Aorta (tissue), 5 donors: Measurements from ENCODE around the gene GSTM2. TPM values are rescaled to one million over a fixed set of nuclear protein-coding genes. Genes with fewer than 3 reads are reported as not detected.

Experiments used
- ATAC-seq: fragments of 200-7000 bp; cut with Tn5 transposase; one replicate; pipeline ENCODE4 v1.9.1; 2022; ENCODE audit warnings: moderate library complexity; ENCODE audit not compliant: low FRiP score
- DNase-seq, 2 donors: peaks; one replicate each; pipeline ENCODE4 v3.0.0-alpha.2; 2020
- H3K27ac ChIP-seq, 2 donors: one replicate each; pipeline ENCODE4 v1.5.1; 2013; ENCODE audit warnings: low read length in 2 of 2, mild to moderate bottlenecking in 2 of 2, moderate library complexity in 2 of 2, control low read depth in 1 of 2, inconsistent platforms in 1 of 2, low read depth in 1 of 2
- H3K27me3 ChIP-seq, 2 donors: one replicate each; pipeline ENCODE4 v1.6.1; 2013; ENCODE audit warnings: control low read depth in 1 of 2, low read length in 1 of 2, mild to moderate bottlenecking in 1 of 2, moderate library complexity in 1 of 2; ENCODE audit not compliant: insufficient read depth in 2 of 2, control insufficient read depth in 1 of 2
- H3K36me3 ChIP-seq, 2 donors: one replicate each; pipeline ENCODE4 v1.6.1; 2013; ENCODE audit warnings: control low read depth in 1 of 2, low read length in 1 of 2, mild to moderate bottlenecking in 1 of 2; ENCODE audit not compliant: insufficient read depth in 2 of 2, control insufficient read depth in 1 of 2
- H3K4me1 ChIP-seq, 2 donors: one replicate each; pipeline ENCODE4 v1.6.1; 2013; ENCODE audit warnings: low read length in 2 of 2, control low read depth in 1 of 2, mild to moderate bottlenecking in 1 of 2, moderate library complexity in 1 of 2; ENCODE audit not compliant: insufficient read depth in 2 of 2, control insufficient read depth in 1 of 2
- H3K4me3 ChIP-seq, 2 donors: one replicate each; pipeline ENCODE4 v1.5.1; 2013; ENCODE audit warnings: low read length in 2 of 2, control low read depth in 1 of 2, mild to moderate bottlenecking in 1 of 2
- H3K9me3 ChIP-seq: one replicate; pipeline ENCODE4 v1.6.1; 2013; ENCODE audit warnings: mild to moderate bottlenecking, low read length; ENCODE audit not compliant: control insufficient read depth
- WGBS, 2 donors: extraction: QIAGEN DNeasy Blood & Tissue Kit; methylation state at CpG; one replicate each; pipeline ENCODE4 v1.1.7; 2013; 5-methylcytosine and 5-hydroxymethylcytosine counted together
- intact Hi-C, 2 donors: fragments of 100-400 bp; cut with DNase I; formaldehyde crosslinking; loops; one replicate each; pipeline versions ENCODE4 v1.14.2 to v1.15.0; 2022
- long read RNA-seq, 2 donors: library from polyadenylated mRNA; unstranded; transcript quantifications; one replicate each; pipeline ENCODE4 v2.0.0, GENCODE V29; 2020 to 2021
- polyA plus RNA-seq, 2 donors: library from polyadenylated mRNA; stranded (reverse); fragments of 200-250 nt; gene quantifications; one replicate each; pipeline ENCODE4 v1.2.3, GENCODE V29; 2013
- total RNA-seq, 2 donors: library from RNA; stranded (reverse); fragmentation: NEBNext Ultra II Directional; extraction: Animal tissue kit (Norgen Biotek cat#: 25700); gene quantifications; one replicate each; pipeline ENCODE4 v1.2.1, GENCODE V29; 2021
- donor health status: healthy with polysubstance abuse.
- donor health status: Bipolar disorder and iron deficiency.
- donor health status: DM: no; HTN: no; CAD: no.
- donor health status: DM: no; HTN: no; CAD: no.
- donor health status: DM: yes; HTN: yes; CAD: no.

The GSTM2 gene
- 100 to 1,000 TPM in 1 of 2 donors, 10 to 100 TPM in 1; 48.3 to 136 TPM for total RNA-seq
- polyA plus RNA-seq: 100 to 1,000 TPM in 1 of 2 donors, 10 to 100 TPM in 1; 17.5 to 279 TPM
- long read RNA-seq, donor 1, transcript GSTM2-201 (8 exons, 1,157 nt): major isoform, 8 of 45 reads
- long read RNA-seq, donor 1, partial matches to known transcripts: 1 of 45 reads
- long read RNA-seq, donor 1, other reads (novel, unspliced or antisense): 34 of 45 reads
- long read RNA-seq, donor 2, full-length matches to known transcripts: 14 of 26 reads
- long read RNA-seq, donor 2, partial matches to known transcripts: 3 of 26 reads
- long read RNA-seq, donor 2, other reads (novel, unspliced or antisense): 9 of 26 reads

GRCh38 chr1:109667452-109668122, at the start of gene GSTM2:
Gene GSTM2 (plus strand): TSS chr1:109668057. CDS start chr1:109668116, 59 bp downstream.
- Histone ChIP-seq H3K9me3 (no peaks in the 10 kb centered on the region), H3K27me3 (no peaks in the 10 kb centered on the region), H3K27ac (no peak within 1 kb of the TSS), H3K4me1 (no peaks in the 10 kb centered on the region), H3K36me3 (no peaks in the 10 kb centered on the region), H3K4me3 (peak within 1 kb of the TSS; percentile 38 to 69)
- intact Hi-C loops: loop anchor here in 1 of 2 donors (1.0 kb wide), 1 partner anchor 11 kb away; the partner anchor contains the start of gene GSTM4
- DNase-seq (peak; percentile 96 to 97), ATAC-seq (peak; percentile 98)
- 6% methylated on average over 19 to 22 of the region's 22 CpGs for WGBS, 2 donors

GRCh38 chr1:109618661-109619575, 48.9 kb upstream of the GSTM2 start:
- Histone ChIP-seq H3K9me3 (no peaks in the 10 kb centered on the region), H3K27ac (peak overlapping the region in 1 of 2 donors; percentile 36), H3K4me3 (peak overlapping the region in 1 of 2 donors; percentile 53), H3K27me3 (no peaks in the 10 kb centered on the region), H3K36me3 (no peaks in the 10 kb centered on the region), H3K4me1 (no peaks in the 10 kb centered on the region)
- DNase-seq (no peak), ATAC-seq (no peak)
- intact Hi-C loops: no loop called here
- 39 to 43% methylated on average over 9 of the region's 9 CpGs for WGBS, 2 donors

- WGBS, 2 donors: 0 to 1% methylated on average over 44 to 47 of the region's 47 CpGs
- intact Hi-C loops: loop anchor here (2.0 kb wide), 1 partner anchor 71 kb away; the partner anchor contains the start of gene GNAI3 (in 2 of the 2)
- no peaks in the 10 kb centered on the region for H3K9me3 ChIP-seq
- no peaks in the 10 kb centered on the region for H3K36me3 ChIP-seq
- ATAC-seq: peak; percentile 74
- peak within 1 kb of the TSS; percentile 23 to 53 for H3K4me3 ChIP-seq
- peak within 1 kb of the TSS in 1 of 2 donors; percentile 68 for H3K27ac ChIP-seq
- no peaks in the 10 kb centered on the region for H3K4me1 ChIP-seq
- no peaks in the 10 kb centered on the region for H3K27me3 ChIP-seq
- peak; percentile 93 to 94 for DNase-seq
Observed at GRCh38 chr1:109619576-109620400, 48.1 kb upstream of the GSTM2 start, which contains the start of the genes AMPD2 and GNAT2. Gene AMPD2 (plus strand): TSS chr1:109619837. CDS start chr1:109621176, 1,339 bp downstream. Gene GNAT2 (minus strand): TSS chr1:109619616. CDS start chr1:109612870, 6,746 bp downstream.

GRCh38 chr1:109620401-109620791, 47.5 kb upstream of the GSTM2 start:
- H3K36me3 ChIP-seq: no peaks in the 10 kb centered on the region
- no peaks in the 10 kb centered on the region for H3K9me3 ChIP-seq
- no peaks in the 10 kb centered on the region for H3K27me3 ChIP-seq
- ATAC-seq (peak; percentile 53), DNase-seq (peak in 1 of 2 donors; percentile 71)
- H3K27ac ChIP-seq: peak overlapping the region in 1 of 2 donors; percentile 68
- peak overlapping the region; percentile 23 to 53 for H3K4me3 ChIP-seq
- H3K4me1 ChIP-seq: no peaks in the 10 kb centered on the region
- WGBS, 2 donors: 0% methylated on average over 8 to 9 of the region's 9 CpGs
- intact Hi-C loops: loop anchor here (2.0 kb wide), 1 partner anchor 72 kb away; the partner anchor contains the start of gene GNAI3 (in 2 of the 2)

GRCh38 chr1:109620841-109621286, 47.0 kb upstream of the GSTM2 start:
- Histone ChIP-seq H3K9me3 (no peaks in the 10 kb centered on the region), H3K4me3 (peak overlapping the region; percentile 53 to 73), H3K4me1 (no peaks in the 10 kb centered on the region), H3K36me3 (no peaks in the 10 kb centered on the region), H3K27me3 (no peaks in the 10 kb centered on the region), H3K27ac (peak overlapping the region in 1 of 2 donors; percentile 49)
- intact Hi-C loops: loop anchor here (2.0 kb wide), 1 partner anchor 72 kb away; the partner anchor contains the start of gene GNAI3 (in 2 of the 2)
- ATAC-seq (peak; percentile 91), DNase-seq (peak; percentile 98 to 99)
- 0 to 1% methylated on average over 18 of the region's 18 CpGs for WGBS, 2 donors

GRCh38 chr1:109621379-109622136, 46.3 kb upstream of the GSTM2 start:
- H3K4me3 ChIP-seq: peak overlapping the region; percentile 53 to 73
- peak overlapping the region in 1 of 2 donors; percentile 49 for H3K27ac ChIP-seq
- H3K9me3 ChIP-seq: no peaks in the 10 kb centered on the region
- DNase-seq (no peak), ATAC-seq (no peak)
- no peaks in the 10 kb centered on the region for H3K27me3 ChIP-seq
- H3K4me1 ChIP-seq: no peaks in the 10 kb centered on the region
- no peaks in the 10 kb centered on the region for H3K36me3 ChIP-seq
- WGBS, 2 donors: 22 to 27% methylated on average over 13 of the region's 13 CpGs
- intact Hi-C loops: loop anchor here (2.0 kb wide), 1 partner anchor 73 kb away; the partner anchor contains the start of gene GNAI3 (in 2 of the 2)
